ENCODE results near the gene MLPH.

GRCh38 chr2:237459741-237460174 is 27.3 kb upstream of the MLPH start:
- no peak for TF ChIP-seq CTCF (IDR thresholded peaks at IDR 0.05; ENCODE audit: borderline replicate concordance, extremely low read depth, low read length, poor library complexity, severe bottlenecking)
- no peak for TF ChIP-seq EZH2 (IDR thresholded peaks at IDR 0.05; ENCODE audit: borderline replicate concordance, low read depth, low read length, severe bottlenecking)

Measured in DND-41 (cell line).